Glomerular endothelial cell (primary cell): ENCODE measurements around the gene FCN2. TPM values are rescaled to one million over a fixed set of nuclear protein-coding genes. Genes with fewer than 3 reads are reported as not detected.

Source experiments
- DNase-seq: peaks from one replicate; pipeline ENCODE4 v3.0.0-alpha.2; 2011; ENCODE audit warnings: low read depth, low spot score; ENCODE audit errors: extremely low read depth
- total RNA-seq: library from RNA; depleted of rRNA; stranded (reverse); fragments of >200 nt; gene quantifications from 2 replicates; pipeline ENCODE4 v1.2.3, GENCODE V29; 2015

Gene FCN2
- total RNA-seq, 1 donor from 2014 or later, result not detected

- DNase-seq, result no peak
Measured at GRCh38 chr9:134899818-134900217, 19.2 kb downstream of the FCN2 start.

- DNase-seq, result no peak
Measured at GRCh38 chr9:134902936-134903335, 22.3 kb downstream of the FCN2 start.

GRCh38 chr9:134908524-134909309 lies 28.1 kb downstream of the FCN2 start:
- DNase-seq, result no peak

GRCh38 chr9:134909511-134910481 lies 29.2 kb downstream of the FCN2 start:
- DNase-seq, result no peak

GRCh38 chr9:134912126-134912840 lies 31.7 kb downstream of the FCN2 start:
- no peak for DNase-seq

GRCh38 chr9:134913041-134913712 lies 32.6 kb downstream of the FCN2 start:
- DNase-seq, result no peak

- DNase-seq, result no peak
Measured at GRCh38 chr9:134913713-134914500, 33.3 kb downstream of the FCN2 start.

GRCh38 chr9:134914501-134914834 lies 33.9 kb downstream of the FCN2 start:
- no peak for DNase-seq

GRCh38 chr9:134915046-134915985 lies 34.7 kb downstream of the FCN2 start:
- no peak for DNase-seq

- no peak for DNase-seq
Measured at GRCh38 chr9:134916161-134916665, 35.6 kb downstream of the FCN2 start.

GRCh38 chr9:134917431-134918373 lies 37.1 kb downstream of the FCN2 start, which contains the start of gene FCN1:
Gene FCN1 (minus strand): TSS chr9:134917912. CDS start chr9:134917871, 41 bp downstream.
- DNase-seq, result no peak

GRCh38 chr9:134918646-134919045 lies 38.0 kb downstream of the FCN2 start:
- no peak for DNase-seq

- DNase-seq, result no peak
Measured at GRCh38 chr9:134919303-134919702, 38.7 kb downstream of the FCN2 start.

- DNase-seq, result no peak
Measured at GRCh38 chr9:134922066-134922931, 41.7 kb downstream of the FCN2 start.

GRCh38 chr9:134922932-134923240 lies 42.3 kb downstream of the FCN2 start:
- DNase-seq, result no peak

GRCh38 chr9:134923466-134923865 lies 42.9 kb downstream of the FCN2 start:
- no peak for DNase-seq
